DMS114 treated with DMSO at 0.1 percent for 48 hours (cell line): ENCODE measurements around the gene RSL24D1.

Experiments
- DNase-seq: peaks from one replicate; lab custom pipeline; 2025; ENCODE audit not compliant: unreplicated experiment; lab: John Stamatoyannopoulos, UW

Gene RSL24D1

DNA sequence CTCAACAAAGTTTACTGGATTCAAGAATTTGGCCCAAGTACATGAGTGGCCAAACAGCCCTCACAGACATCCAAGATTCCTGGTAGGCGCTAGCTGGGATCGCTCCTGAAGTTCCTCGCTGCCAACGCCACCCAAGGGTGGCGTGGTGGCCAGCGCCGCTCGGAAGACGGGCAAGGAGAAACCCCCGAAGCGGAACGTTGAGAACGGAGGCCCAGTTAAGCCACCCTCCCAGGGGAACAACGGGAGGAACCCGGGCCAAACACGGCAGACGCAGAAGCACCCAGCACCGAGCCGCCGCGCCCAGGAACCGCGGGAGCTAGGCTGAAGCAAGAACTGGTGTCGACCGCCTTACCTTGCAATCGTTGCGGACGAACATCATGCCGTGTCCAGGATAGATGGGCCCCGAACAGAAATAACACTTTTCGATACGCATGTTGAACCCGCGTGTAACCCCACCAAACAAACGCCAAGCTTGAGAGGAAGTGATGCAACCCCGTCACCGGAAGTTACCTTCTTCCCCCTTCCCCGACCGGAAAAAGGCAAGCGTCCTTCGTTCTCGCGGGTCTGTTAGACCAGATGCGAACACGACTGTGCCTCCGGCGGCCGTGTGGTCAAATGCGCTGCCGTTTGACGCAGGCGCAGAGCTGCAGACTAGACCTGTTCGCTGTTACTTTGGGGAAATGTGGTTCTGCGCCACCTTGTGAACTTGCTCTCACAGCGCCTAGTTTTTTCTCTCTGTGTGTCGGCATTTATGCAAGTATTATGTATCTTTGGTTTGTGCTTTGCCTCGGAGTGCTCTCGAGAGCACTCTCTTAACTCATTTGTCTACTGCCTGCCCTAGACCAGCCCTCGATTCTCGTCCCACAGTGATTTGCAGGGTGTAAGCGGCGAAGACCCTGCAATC is at the start of gene RSL24D1:
RSL24D1 (minus strand) TSS at position 484 of the 904 bp plus-strand sequence; CDS start at position 433, 51 bp downstream.
- DNase-seq, result peak; percentile 96

DNA sequence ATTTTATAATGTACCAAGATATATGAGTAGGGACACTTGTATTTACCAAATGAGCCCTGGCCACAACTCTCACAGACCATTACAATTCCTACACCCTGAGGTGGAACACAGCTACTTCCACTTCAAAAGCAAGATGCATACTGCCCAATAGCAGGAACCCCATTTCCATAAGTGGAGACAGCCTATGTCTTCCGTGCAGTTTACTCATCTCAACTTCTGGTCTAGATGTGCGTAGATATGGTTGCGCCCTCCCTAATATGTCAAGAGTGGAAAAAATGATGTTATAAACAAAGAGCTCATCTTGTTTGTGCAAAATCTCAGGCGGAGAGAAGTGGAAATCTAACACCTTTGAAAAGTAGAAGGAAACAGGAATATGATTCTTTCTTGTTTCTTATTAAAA is 48.3 kb upstream of the RSL24D1 start:
- DNase-seq, result no peak

DNA sequence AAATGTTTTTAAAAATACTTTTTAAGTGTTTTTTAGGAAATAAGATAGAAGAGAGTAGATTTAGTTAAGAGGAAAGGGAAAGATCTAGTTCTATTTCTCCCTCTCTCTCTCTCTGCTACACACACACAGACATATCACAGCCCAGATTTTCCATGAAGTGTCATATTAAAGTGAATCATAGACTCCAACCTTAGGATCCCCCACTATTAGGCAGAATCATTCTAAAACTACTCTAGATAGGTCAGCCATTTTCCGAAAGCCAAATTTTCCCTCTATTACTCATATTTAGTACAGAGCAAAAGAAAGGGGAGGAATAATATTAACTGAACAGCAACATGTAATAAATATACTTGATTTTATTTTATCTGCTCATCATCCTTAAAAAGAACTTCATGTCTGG is 45.1 kb upstream of the RSL24D1 start:
- DNase-seq, result no peak

DNA sequence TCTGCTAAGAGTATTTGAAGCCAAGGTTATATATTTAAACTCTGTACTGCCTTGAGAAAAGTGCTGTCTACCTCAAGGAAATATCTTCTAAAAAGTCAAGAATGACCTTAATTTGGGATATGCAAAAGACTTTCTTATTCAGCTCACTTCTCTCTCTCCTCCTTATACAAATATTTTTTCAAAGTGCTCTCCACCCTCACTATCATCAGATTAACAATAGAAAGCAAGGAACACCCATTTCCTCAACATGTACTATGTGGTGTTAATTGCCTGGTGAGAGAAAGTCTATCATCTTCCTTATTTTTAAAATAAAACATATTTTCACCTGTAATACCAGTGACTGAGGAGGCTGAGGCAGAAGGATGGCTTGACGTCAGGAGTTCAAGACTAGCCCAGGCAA is 44.4 kb upstream of the RSL24D1 start:
- no peak for DNase-seq

DNA sequence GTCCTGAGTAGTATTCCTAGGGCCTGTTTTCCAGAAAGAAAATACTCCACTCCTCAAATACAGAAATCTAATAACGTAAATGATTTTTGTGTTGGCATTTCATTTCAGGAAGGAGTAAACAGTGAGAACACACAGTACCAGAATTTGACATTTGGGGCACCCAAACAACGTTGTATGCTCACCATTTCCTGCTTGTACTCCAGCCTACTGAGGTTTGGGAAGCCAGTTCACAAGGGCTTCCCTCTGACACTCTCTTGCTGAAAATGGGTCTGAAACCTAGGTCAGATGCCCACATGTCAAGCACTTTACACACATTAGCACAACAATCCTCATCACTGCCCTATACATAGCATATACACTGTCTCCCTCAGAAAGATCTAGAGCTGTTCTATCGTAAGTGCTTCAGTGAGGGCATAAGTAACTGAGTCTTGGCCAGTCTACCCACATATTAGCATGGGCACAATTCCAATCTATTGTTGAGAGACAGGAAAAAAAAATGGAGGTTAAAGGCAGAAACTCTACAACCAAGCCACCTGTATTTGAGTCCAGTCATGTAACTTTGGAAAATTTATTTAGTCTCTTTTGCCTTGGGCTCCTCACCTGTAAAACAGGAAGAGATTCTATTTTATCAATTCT is 43.5 kb upstream of the RSL24D1 start:
- no peak for DNase-seq

DNA sequence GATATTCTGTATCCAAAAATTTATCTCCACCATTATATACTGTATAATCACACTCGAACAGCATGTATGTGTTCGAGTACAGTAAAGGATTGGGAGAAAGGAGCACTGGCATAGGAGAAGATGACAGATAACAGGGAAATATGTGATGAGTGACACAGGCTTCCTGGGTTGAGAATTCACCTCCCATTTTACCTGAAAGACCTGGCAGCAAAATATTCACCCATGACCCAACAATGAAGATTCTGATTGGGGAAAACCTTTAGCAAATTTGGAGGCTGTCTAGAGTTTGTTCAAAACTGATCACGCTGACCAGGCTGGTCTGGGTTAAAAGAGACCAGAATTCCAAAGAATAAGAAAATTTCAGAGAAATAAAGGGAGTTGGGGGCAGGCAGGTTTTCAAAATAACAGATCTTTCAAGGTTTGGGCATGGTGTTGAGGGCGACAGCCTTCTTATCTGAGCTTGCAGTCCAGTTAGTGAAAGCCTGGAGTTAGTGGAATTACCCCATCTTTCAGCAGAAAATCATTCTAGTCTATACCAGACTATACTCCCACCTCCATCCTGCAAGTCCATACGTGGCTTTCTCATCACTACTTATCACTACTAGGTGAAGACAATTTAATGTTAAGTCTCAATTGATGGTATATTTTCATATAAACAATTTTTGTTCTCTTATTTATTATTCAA is 42.8 kb upstream of the RSL24D1 start:
- no peak for DNase-seq

DNA sequence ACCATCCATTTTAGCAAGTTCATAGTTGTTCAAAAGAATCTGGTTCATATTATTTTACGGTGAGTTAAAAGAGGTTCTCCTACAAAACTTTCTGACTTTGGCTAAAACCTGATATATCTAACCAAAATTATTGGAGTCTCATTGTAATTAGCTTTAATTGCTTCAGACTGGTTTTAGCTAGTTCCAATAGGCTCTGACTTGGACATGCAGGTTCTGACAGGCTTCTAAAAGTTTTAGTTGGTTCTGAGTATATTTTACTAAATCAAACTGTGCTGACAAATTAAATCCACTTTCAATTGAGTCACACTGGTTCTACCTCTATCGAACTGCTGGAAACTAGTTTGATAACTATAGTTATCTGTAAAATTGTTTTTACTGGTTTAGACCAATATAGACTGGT is 42.1 kb upstream of the RSL24D1 start:
- no peak for DNase-seq

DNA sequence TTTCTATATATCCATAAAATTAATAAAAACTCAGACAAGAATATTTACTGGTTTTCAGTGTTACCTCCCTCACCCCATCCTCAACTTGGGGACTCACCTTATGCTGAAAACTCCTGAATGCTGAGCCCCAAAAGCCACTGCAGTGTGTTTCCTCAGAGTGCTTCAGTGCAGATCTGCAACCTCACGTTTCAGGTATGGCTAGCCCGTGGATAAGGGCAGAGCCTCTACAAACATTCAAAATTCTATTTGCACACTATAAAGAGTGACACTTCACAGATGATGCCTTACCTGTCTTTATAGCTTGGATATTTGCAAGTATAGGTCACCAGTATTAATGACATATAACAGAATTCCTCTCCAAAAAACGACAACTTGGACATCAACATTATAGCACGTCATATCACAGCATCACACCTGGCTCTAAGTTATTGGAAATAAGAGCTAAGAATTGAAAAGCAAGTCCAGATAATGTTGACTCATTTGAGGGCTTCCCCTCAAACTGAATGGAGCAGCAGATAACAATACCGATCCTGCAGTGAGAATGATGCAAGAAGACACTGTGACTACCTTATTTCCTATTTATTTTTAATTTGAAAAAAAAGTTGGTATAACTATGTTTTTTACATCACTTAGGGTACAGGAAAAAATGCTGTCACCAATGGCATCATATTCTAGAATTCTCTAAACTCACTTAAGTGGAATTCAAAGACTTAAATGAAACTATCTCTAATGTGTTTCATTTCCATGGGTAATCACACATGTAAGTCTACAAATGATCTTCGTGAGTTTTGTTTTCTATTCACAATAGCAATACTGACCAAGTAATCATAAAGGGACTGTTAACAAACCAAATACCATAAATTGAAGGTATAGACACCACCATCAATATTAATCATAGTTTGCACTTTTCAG is 40.7 kb upstream of the RSL24D1 start:
- DNase-seq, result no peak

DNA sequence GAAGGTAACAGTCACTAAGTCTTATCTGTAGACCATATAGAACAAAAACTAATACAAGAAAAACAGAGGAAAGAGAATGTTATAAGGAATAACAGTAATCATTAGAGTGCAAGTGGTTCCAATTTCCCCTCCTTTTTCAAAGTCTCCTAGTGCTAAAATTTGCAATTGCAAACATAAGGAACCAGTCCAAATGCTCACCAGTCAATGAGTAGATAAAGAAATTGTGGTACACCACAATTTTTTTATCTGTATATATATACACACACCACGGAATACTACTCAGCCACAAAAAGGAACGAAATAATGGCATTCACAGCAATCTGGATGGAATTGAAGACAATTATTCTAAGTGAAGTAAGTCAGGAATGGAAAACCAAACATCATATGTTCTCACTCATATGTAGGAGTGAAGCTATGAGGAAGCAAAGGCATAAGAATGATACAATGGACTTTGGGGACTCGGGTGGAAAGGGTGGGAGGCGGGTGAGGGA is 38.9 kb upstream of the RSL24D1 start:
- DNase-seq, result no peak

DNA sequence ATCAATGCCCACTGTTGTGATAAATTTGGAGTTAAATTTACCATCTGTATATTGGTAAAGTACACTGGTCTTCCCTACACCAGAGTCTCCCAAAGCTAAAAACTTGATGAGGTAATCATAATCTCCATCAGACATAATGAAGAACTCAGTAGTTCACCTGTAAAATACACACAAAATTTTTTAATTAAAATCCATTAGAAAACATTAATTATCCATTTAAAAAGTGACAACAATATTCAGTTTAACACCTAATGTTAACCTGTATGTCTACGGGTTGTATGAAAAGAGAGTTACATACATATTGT is 38.0 kb upstream of the RSL24D1 start:
- no peak for DNase-seq

DNA sequence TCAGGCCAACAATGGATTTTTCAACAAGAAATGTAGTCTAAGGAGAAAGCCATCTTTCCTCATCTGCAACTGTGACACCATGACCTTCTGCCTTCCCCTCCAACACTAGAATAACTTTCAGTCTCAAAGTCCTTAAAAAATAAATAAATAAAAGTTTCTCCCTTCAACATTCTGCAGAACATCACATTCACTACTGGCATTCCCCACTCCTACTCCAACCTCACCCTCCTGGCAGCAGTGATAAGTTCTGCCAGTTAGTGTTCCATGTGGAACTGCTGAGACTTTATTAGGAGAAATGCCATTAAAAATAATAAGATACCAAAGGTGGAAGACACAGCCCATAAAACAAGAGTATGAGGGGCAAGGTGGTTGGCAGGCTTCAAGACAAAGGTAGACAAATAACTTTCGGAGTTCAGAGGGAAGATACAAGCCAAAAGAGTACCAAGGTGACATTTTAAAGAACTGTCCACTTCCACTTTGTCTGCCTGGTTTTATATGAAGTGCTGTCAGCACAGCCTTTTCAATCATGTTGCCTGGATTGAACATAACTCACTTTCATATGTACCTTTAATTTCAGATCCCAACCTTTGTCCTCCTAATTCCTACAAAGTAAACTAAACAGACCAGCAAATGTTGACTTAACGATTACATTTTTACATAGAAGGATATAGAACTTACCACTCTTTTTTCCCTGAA is 37.5 kb upstream of the RSL24D1 start:
- no peak for DNase-seq

DNA sequence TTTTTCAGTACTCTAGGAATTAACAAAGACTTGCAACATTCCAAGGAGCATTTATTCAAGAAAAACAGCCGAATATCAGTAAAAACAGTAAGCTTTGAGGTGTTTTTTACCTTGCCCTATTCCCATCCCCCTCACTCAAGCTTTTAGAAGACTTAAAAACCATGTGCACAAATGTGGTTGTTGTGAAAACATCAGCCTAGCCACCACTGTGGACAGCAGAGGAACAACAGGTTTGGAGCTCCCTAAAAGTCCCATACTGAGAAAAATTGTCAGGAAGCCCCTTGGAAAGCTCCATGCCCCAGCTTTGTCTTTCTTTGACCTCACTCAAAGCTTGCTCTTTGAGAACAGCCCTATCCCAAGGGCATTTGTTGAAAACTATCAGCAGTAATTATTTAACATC is 34.7 kb upstream of the RSL24D1 start:
- no peak for DNase-seq

DNA sequence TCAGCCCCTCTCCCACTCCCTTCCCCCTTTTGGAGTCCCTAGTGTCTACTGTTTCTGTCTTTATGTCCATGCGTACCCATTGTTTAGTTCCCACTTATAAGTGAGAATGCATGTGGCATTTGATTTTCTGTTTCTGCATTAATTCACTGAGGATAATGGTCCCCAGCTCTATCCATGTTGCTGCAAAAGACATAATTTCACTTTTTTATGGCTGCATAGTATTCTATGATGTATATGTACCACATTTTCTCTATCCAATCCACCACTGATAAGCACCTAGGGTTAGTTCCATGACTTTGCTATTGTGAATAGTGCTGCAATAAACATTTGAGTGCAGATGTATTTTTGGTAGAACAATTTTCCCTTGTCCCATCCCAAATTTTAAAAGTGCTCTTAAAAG is 34.2 kb upstream of the RSL24D1 start:
- no peak for DNase-seq

DNA sequence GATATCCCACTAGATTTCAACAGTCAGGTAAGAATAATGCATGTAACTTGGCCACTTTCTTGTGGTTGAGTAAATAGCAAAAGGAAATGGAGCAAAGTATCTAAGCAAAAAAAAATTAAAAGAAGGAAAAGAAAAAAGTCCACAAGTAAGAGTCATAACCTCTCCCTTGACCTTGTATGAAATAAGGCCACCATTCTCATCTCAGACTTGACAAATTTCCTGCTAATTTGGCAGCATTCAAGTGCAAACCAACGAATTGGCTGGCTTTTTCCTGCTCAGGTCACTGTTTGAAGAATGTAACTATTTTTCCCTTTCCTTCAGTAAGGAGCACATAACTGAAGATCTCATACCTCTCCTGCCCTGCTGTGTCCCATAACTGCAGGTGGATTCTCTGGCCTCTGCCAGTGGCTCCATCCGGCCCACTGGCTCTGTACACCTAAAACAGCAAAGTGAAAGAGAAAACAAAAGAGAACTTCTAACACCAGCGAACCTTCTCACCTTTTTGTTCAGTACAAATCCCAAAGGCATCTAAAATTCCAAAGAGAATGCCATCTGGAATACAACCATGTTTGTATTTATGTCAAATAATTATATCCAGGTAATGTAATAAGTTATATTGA is 33.4 kb upstream of the RSL24D1 start:
- no peak for DNase-seq

DNA sequence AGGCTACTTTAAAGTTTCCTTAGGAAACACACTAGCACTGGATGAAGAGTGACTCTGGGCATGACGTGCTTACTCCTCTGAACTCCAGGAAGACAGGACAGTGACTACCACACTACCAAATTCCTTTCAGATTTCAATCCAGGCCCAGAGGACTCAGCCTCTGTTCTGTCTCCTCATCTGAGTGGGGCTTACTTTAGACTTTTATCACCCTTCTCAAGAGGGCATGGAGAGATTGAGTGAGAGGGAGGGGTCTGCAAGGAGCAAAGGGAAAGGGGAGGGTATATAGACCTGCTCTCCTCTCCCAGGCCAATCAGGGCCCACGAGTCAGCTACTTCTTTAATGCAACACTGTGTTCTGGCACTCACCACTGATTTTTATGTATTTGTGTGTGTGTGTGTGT is 29.4 kb upstream of the RSL24D1 start:
- DNase-seq, result no peak

DNA sequence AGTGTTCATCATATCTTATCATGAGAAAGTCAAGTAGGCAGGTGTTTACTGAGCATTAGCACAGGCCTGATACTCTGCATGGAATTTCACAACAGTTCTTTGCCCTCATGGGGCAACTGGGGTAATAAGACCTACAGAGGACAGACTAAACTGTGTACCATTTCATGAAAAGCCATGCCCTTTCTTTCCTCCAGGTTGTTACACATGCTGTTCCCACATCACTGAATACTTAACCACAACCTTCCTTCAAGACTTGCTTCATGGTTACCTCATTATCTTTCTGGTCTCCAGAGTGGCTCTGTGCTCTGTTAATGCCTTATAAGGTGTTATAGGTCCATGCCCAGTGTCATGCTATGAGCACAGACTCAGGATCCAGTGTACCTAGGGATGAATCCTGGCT is 28.2 kb upstream of the RSL24D1 start:
- no peak for DNase-seq

DNA sequence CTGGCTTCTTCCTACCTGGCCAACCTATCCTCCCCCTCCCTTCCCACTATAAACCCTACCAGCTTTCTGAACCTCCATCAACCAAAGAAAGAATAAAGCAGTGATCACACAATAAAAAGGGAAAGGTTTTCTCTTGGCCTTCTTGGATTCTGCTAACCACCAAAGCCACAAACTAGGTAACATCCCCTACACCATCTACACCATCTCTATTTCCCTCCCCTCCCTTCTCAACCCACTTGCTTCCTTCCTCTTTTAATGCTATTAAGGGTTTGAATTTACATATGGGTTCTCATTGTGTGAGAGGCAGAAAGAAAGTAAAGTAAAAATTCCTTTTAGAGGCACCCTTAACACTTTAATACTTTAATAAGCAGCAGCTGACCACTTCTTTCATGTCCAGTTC is 25.8 kb upstream of the RSL24D1 start:
- no peak for DNase-seq

DNA sequence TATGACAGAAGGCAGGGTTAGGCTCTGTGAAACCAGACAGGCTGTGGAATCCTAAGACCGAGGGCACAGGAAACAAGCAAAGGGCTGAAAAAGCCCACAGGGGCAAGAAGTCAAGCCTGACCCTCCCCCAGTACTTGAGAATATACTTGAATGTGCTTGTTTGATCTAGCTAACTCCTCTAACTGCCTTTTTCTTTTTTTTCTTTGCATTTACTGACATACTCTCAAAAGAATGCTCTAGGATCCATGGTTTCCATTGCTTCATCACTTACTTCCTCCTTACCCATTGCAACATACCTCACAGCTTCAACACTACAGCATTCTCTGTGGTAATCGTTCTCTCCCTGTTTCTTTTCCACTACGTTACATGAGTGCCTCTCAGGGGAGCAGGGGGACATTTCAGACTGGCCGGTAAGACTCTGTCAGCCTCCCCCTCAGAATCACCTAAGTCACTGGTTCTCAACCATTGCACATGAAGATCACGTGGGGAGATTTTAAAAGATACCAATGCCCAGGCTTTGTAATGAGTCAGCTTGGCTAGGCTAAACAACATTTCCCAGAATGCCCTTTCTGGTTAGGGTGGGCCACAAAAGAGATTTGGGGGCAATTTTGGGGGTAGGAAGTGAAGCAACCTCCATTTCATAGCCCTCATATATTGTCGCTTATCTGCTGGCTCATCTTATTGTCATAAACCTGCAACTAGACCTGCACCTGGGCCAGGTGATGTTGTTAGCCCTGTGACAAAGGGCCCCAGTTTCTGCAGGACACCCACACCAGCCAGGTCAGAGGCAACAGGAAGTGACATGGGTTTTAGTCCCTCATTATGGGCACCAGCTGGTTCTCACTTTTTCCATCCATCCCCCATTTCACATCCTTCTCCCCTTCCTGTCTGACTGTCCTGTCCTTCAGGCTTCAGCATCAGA is 24.6 kb upstream of the RSL24D1 start:
- no peak for DNase-seq

DNA sequence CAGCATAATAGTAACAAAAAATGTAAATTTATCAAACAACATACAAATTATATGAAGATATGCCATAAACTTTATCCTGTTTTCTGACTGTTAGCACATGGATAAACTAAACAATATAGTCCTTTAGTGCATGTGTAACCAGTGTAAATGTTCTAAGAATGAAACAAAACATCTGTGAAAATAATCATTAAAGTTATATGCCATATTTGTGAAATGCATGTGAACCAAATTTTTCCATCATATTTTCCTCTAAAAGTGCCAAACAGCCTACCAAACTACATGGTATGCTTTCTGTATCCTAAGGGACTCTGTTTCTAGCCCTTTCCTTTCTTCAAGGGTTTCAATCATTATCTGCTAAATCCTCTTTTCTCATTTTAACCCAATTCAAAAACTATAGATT is 23.9 kb upstream of the RSL24D1 start:
- DNase-seq, result no peak
